Measurements from ENCODE around the gene CCDC188. TPM values are rescaled to one million over a fixed set of nuclear protein-coding genes. Genes with fewer than 3 reads are reported as not detected.

Gene CCDC188
- polyA plus RNA-seq (ENCODE audit: insufficient read length), result 1.8 TPM

- DNase-seq, result no peak
Observed at GRCh38 chr22:20150381-20151275, at the start of gene CCDC188. Gene CCDC188 (minus strand): TSS chr22:20151055. CDS start chr22:20150986, 69 bp downstream.

- no peak for DNase-seq
Observed at GRCh38 chr22:20199906-20200305, 49.1 kb upstream of the CCDC188 start.

GRCh38 chr22:20199413-20199842 is 48.6 kb upstream of the CCDC188 start:
- no peak for DNase-seq

- no peak for DNase-seq
Observed at GRCh38 chr22:20198557-20199319, 47.9 kb upstream of the CCDC188 start.

- DNase-seq, result no peak
Observed at GRCh38 chr22:20197407-20198030, 46.7 kb upstream of the CCDC188 start.

GRCh38 chr22:20196094-20196842 is 45.4 kb upstream of the CCDC188 start:
- DNase-seq, result no peak

- DNase-seq, result no peak
Observed at GRCh38 chr22:20194681-20195593, 44.1 kb upstream of the CCDC188 start.

- DNase-seq, result no peak
Observed at GRCh38 chr22:20193761-20194494, 43.1 kb upstream of the CCDC188 start.

GRCh38 chr22:20192972-20193760 is 42.3 kb upstream of the CCDC188 start:
- DNase-seq, result no peak

GRCh38 chr22:20192293-20192971 is 41.6 kb upstream of the CCDC188 start:
- DNase-seq, result no peak

- no peak for DNase-seq
Observed at GRCh38 chr22:20191803-20192202, 40.9 kb upstream of the CCDC188 start.

- DNase-seq, result no peak
Observed at GRCh38 chr22:20191000-20191515, 40.2 kb upstream of the CCDC188 start.

- DNase-seq, result no peak
Observed at GRCh38 chr22:20188567-20188877, 37.7 kb upstream of the CCDC188 start.

GRCh38 chr22:20187777-20188566 is 37.1 kb upstream of the CCDC188 start:
- no peak for DNase-seq

- no peak for DNase-seq
Observed at GRCh38 chr22:20186871-20187546, 36.2 kb upstream of the CCDC188 start.

- no peak for DNase-seq
Observed at GRCh38 chr22:20186183-20186870, 35.5 kb upstream of the CCDC188 start.

GRCh38 chr22:20185750-20186149 is 34.9 kb upstream of the CCDC188 start:
- DNase-seq, result no peak
